GM23338 (cell line): ENCODE data around the gene RAC3. TPM values are rescaled to one million over a fixed set of nuclear protein-coding genes. Genes with fewer than 3 reads are reported as not detected.

ENCODE experiments used
- ATAC-seq: fragments of 200-7000 bp; cut with Tn5 transposase; 3 replicates; pipeline ENCODE4 v1.9.1; 2020
- DNase-seq: peaks from one replicate; pipeline ENCODE4 v3.0.0-alpha.2; 2015; ENCODE audit warnings: low spot score
- H2AFZ ChIP-seq: fragments of 200-600 bp; sonication (generic); 2 replicates; pipeline ENCODE4 v1.8.0; 2016; ENCODE audit warnings: antibody characterized with exemption, mild to moderate bottlenecking, moderate library complexity
- H3F3A ChIP-seq: fragments of 200-600 bp; sonication (generic); replicated peaks from 2 replicates; pipeline ENCODE4 v1.8.0; 2017; ENCODE audit warnings: antibody characterized with exemption, mixed run types, low read depth
- H3K27ac ChIP-seq: fragments of 200-600 bp; sonication (generic); 2 replicates; pipeline ENCODE4 v1.6.1; 2016; ENCODE audit warnings: low read depth
- H3K27me3 ChIP-seq: fragments of 200-600 bp; sonication (generic); 2 replicates; pipeline ENCODE4 v1.8.0; 2016; ENCODE audit warnings: mild to moderate bottlenecking, mixed run types, moderate library complexity; ENCODE audit not compliant: insufficient read depth
- H3K36me3 ChIP-seq: fragments of 200-600 bp; sonication (generic); 2 replicates; pipeline ENCODE4 v1.8.0; 2016; ENCODE audit warnings: mild to moderate bottlenecking; ENCODE audit not compliant: insufficient read depth
- H3K4me1 ChIP-seq: fragments of 200-600 bp; sonication (generic); 2 replicates; pipeline ENCODE4 v1.8.0; 2016; ENCODE audit warnings: mild to moderate bottlenecking, moderate library complexity; ENCODE audit not compliant: insufficient read depth
- H3K4me2 ChIP-seq: fragments of 200-600 bp; sonication (generic); 2 replicates; pipeline ENCODE4 v1.7.1; 2017; ENCODE audit warnings: mixed run types
- H3K4me3 ChIP-seq: fragments of 200-600 bp; sonication (generic); 2 replicates; pipeline ENCODE4 v1.6.1; 2016; ENCODE audit warnings: mixed run types
- H3K79me2 ChIP-seq: fragments of 200-600 bp; sonication (generic); replicated peaks from 2 replicates; pipeline ENCODE4 v1.8.0; 2017; ENCODE audit warnings: mild to moderate bottlenecking; ENCODE audit not compliant: insufficient read depth
- H3K9me2 ChIP-seq: fragments of 200-600 bp; sonication (generic); 2 replicates; pipeline ENCODE4 v1.8.0; 2017; ENCODE audit not compliant: insufficient read depth
- H4K20me1 ChIP-seq: fragments of 200-600 bp; sonication (generic); replicated peaks from 2 replicates; pipeline ENCODE4 v1.8.0; 2017; ENCODE audit warnings: mild to moderate bottlenecking; ENCODE audit not compliant: insufficient read depth
- H3K27ac Mint-ChIP-seq: 2 replicates; pipeline ENCODE4 v1.8.0; 2020; ENCODE audit warnings: inconsistent platforms, mild to moderate bottlenecking, moderate library complexity, mixed read lengths
- H3K27me3 Mint-ChIP-seq: 3 replicates; pipeline ENCODE4 v1.8.0; 2022; ENCODE audit warnings: low read depth, mild to moderate bottlenecking, moderate library complexity, mixed read lengths, inconsistent platforms; ENCODE audit not compliant: insufficient read depth, poor library complexity
- H3K36me3 Mint-ChIP-seq: 3 replicates; pipeline ENCODE4 v1.8.0; 2021; ENCODE audit warnings: low read depth, mild to moderate bottlenecking, inconsistent platforms, moderate library complexity, mixed read lengths
- H3K4me1 Mint-ChIP-seq: 3 replicates; pipeline ENCODE4 v1.8.0; 2020; ENCODE audit warnings: mild to moderate bottlenecking, inconsistent platforms, mixed read lengths
- H3K4me3 Mint-ChIP-seq: 3 replicates; pipeline ENCODE4 v1.8.0; 2021; ENCODE audit warnings: moderate library complexity, mild to moderate bottlenecking, inconsistent platforms, mixed read lengths
- H3K9me3 Mint-ChIP-seq: 3 replicates; pipeline ENCODE4 v1.8.0; 2020; ENCODE audit warnings: moderate library complexity, mild to moderate bottlenecking, inconsistent platforms, mixed read lengths
- EZH2 ChIP-seq: fragments of 200-600 bp; sonication (generic); IDR thresholded peaks from one replicate; pipeline ENCODE4 v1.8.0; 2017; ENCODE audit warnings: antibody characterized with exemption, mild to moderate bottlenecking, low read depth; ENCODE audit not compliant: unreplicated experiment
- POLR2AphosphoS5 ChIP-seq: IDR thresholded peaks from 2 replicates; pipeline ENCODE4 v1.6.1; 2016; ENCODE audit warnings: antibody characterized with exemption, low read depth
- polyA plus RNA-seq: library from polyadenylated mRNA; unstranded; fragments of >200 nt; fragmentation: Nextera tagmentation; extraction: Ambion mirVana; gene quantifications from 2 replicates; pipeline ENCODE4 v1.2.1, GENCODE V29; 2016
- total RNA-seq: library from RNA; depleted of rRNA; stranded (reverse); fragments of >200 nt; shearing (Covaris generic); gene quantifications from 2 replicates; pipeline ENCODE4 v1.2.3, GENCODE V29; 2014
- TF ChIP-seq, protein P1 (sequence below), 2 experiments: fragments of 200-600 bp in 1 of 2; sonication (generic) in 1 of 2; conservative IDR thresholded peaks; 2 replicates each; pipeline versions ENCODE4 v1.5.1 to v1.6.1; 2016 to 2017; ENCODE audit warnings: antibody characterized with exemption in 2 of 2, low read depth in 2 of 2, mild to moderate bottlenecking in 2 of 2, moderate library complexity in 1 of 2
- TF ChIP-seq, protein P2 (sequence below): fragments of 250-450 bp; sonication (Bioruptor Pico); IDR thresholded peaks from 2 replicates; pipeline ENCODE4 v1.5.0; 2020; ENCODE audit warnings: mild to moderate bottlenecking, moderate library complexity
- TF ChIP-seq, protein P3 (sequence below): IDR thresholded peaks from 2 replicates; pipeline ENCODE4 v1.6.1; 2016; ENCODE audit warnings: antibody characterized with exemption

Gene RAC3
- total and polyA plus RNA-seq, 2 experiments from 2014 or later, result 31.5 to 293 TPM

DNA sequence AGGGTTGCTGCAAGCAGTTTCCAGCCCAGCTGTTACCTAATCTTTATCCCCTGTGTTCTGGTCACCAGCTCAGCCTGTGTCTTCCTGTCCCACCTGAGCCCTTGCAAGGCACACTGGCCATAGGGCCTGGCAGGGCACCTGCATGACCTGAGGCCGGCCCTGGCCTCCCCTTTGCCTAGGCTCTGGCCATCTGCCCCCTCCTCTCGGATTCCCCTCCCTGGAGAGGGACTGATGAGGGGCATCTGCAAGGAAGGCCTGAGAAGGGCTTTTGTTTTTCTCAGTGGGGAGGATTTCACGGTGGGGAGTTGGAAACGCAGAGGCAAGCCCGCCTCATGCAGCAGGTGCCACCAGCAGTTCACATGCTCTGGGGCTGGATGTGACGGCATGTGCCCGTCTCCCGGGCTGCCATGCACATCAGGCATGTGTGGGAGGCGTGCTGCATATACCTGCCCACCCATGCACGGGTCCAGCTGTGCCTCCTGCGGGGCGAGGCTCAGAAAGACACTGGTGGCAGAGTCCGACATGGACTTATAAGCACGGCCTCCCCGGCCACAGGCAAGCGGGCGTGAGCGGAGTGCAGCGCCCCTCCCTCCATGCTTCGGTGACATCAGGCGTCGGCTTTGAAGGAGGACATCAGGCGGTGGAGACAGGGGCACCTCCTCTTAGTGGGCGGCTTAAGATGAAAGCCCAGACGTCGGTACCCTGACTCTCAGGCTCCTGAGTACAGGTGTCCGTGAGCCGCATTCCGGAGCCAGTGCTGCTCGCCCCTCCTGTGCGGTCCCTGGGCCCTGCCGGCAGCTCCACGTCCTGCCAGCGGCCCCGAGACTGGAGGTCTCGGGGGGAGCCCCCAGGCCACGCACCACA, 37.5 kb upstream of the RAC3 start (continued):
- no peak for TF ChIP-seq EZH2
- TF ChIP-seq, protein P1, sequence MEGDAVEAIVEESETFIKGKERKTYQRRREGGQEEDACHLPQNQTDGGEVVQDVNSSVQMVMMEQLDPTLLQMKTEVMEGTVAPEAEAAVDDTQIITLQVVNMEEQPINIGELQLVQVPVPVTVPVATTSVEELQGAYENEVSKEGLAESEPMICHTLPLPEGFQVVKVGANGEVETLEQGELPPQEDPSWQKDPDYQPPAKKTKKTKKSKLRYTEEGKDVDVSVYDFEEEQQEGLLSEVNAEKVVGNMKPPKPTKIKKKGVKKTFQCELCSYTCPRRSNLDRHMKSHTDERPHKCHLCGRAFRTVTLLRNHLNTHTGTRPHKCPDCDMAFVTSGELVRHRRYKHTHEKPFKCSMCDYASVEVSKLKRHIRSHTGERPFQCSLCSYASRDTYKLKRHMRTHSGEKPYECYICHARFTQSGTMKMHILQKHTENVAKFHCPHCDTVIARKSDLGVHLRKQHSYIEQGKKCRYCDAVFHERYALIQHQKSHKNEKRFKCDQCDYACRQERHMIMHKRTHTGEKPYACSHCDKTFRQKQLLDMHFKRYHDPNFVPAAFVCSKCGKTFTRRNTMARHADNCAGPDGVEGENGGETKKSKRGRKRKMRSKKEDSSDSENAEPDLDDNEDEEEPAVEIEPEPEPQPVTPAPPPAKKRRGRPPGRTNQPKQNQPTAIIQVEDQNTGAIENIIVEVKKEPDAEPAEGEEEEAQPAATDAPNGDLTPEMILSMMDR (conservative IDR thresholded peaks at IDR 0.05; ENCODE audit: low read depth in 2 of 2), result no peak
- TF ChIP-seq, protein P2, sequence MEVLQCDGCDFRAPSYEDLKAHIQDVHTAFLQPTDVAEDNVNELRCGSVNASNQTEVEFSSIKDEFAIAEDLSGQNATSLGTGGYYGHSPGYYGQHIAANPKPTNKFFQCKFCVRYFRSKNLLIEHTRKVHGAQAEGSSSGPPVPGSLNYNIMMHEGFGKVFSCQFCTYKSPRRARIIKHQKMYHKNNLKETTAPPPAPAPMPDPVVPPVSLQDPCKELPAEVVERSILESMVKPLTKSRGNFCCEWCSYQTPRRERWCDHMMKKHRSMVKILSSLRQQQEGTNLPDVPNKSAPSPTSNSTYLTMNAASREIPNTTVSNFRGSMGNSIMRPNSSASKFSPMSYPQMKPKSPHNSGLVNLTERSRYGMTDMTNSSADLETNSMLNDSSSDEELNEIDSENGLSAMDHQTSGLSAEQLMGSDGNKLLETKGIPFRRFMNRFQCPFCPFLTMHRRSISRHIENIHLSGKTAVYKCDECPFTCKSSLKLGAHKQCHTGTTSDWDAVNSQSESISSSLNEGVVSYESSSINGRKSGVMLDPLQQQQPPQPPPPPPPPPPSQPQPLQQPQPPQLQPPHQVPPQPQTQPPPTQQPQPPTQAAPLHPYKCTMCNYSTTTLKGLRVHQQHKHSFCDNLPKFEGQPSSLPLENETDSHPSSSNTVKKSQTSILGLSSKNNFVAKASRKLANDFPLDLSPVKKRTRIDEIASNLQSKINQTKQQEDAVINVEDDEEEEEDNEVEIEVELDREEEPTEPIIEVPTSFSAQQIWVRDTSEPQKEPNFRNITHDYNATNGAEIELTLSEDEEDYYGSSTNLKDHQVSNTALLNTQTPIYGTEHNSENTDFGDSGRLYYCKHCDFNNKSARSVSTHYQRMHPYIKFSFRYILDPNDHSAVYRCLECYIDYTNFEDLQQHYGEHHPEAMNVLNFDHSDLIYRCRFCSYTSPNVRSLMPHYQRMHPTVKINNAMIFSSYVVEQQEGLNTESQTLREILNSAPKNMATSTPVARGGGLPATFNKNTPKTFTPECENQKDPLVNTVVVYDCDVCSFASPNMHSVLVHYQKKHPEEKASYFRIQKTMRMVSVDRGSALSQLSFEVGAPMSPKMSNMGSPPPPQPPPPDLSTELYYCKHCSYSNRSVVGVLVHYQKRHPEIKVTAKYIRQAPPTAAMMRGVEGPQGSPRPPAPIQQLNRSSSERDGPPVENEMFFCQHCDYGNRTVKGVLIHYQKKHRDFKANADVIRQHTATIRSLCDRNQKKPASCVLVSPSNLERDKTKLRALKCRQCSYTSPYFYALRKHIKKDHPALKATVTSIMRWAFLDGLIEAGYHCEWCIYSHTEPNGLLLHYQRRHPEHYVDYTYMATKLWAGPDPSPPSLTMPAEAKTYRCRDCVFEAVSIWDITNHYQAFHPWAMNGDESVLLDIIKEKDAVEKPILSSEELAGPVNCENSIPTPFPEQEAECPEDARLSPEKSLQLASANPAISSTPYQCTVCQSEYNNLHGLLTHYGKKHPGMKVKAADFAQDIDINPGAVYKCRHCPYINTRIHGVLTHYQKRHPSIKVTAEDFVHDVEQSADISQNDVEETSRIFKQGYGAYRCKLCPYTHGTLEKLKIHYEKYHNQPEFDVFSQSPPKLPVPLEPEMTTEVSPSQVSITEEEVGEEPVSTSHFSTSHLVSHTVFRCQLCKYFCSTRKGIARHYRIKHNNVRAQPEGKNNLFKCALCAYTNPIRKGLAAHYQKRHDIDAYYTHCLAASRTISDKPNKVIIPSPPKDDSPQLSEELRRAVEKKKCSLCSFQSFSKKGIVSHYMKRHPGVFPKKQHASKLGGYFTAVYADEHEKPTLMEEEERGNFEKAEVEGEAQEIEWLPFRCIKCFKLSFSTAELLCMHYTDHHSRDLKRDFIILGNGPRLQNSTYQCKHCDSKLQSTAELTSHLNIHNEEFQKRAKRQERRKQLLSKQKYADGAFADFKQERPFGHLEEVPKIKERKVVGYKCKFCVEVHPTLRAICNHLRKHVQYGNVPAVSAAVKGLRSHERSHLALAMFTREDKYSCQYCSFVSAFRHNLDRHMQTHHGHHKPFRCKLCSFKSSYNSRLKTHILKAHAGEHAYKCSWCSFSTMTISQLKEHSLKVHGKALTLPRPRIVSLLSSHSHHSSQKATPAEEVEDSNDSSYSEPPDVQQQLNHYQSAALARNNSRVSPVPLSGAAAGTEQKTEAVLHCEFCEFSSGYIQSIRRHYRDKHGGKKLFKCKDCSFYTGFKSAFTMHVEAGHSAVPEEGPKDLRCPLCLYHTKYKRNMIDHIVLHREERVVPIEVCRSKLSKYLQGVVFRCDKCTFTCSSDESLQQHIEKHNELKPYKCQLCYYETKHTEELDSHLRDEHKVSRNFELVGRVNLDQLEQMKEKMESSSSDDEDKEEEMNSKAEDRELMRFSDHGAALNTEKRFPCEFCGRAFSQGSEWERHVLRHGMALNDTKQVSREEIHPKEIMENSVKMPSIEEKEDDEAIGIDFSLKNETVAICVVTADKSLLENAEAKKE (CRISPR knock-in tag), result no peak

DNA sequence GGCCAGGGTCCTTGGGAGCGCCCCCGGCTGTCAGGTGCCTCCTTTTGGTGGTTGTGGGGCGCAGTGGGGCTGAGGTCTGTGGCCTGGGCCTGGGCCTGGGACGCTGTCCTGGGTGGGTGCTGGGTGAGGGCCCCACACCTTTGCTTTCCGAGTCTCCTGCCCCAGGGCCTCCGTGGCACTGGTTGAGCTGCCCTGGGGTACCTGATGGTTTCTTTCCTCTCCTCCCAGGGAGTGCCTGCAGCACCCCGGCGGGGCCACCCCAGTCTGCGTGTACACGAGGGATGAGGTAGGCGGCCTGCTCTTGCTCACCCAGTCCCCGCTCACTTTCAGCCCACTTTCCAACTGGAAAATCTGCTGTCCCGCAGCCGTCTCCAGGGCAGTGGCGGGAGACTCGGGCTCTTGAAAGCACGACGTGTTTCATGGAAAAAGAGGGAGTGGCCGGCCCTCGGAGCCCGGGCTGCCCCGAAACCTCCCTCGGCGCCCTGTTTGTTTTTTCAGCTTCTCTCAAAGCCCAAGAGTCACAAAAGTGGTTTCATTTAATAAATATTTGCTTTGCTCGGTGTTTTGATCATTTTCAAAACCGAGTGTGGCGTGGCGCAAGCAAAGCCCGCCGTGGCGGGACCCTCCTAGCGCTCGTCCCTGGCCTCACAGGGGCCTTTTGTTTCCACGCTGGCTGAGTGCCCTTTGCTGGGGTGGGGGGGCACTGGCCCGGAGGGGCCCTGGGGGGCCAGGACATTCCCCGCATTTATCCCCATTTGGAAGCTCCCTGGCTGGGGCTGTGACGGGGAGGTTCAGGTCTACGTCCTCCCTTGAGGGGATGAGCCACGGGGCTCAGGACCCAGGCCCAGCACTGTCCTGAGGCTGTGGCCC, 36.6 kb upstream of the RAC3 start:
- Histone ChIP-seq H3K36me3 (no peaks in the 10 kb centered on the region), H3K4me2 (no peak overlapping the region), H4K20me1 (peaks cover 6% of the 10 kb centered on the region), H3K27me3 (no peaks in the 10 kb centered on the region), H3K4me3 (no peak overlapping the region), H3K4me1 (peaks cover 11% of the 10 kb centered on the region; the same call in 1 of the 2 replicates), H3K79me2 (no peaks in the 10 kb centered on the region), H3K27ac (no peak overlapping the region), H3K9me2 (no peaks in the 10 kb centered on the region), H3F3A (0 out of 2 replicates have a peak, but pooled peaks cover 3% of the 10 kb centered on the region), H2AFZ (no peak overlapping the region)
- ATAC-seq (no peak), DNase-seq (no peak)
- no peaks in the 10 kb centered on the region for H3K9me3 Mint-ChIP-seq
- peaks cover 10% of the 10 kb centered on the region; the same call in 2 of the 3 replicates for H3K36me3 Mint-ChIP-seq
- no peak overlapping the region for H3K27ac Mint-ChIP-seq
- peaks cover 13% of the 10 kb centered on the region for H3K27me3 Mint-ChIP-seq
- no peak overlapping the region for H3K4me3 Mint-ChIP-seq
- H3K4me1 Mint-ChIP-seq, result peaks cover 27% of the 10 kb centered on the region
- TF ChIP-seq, protein P3, sequence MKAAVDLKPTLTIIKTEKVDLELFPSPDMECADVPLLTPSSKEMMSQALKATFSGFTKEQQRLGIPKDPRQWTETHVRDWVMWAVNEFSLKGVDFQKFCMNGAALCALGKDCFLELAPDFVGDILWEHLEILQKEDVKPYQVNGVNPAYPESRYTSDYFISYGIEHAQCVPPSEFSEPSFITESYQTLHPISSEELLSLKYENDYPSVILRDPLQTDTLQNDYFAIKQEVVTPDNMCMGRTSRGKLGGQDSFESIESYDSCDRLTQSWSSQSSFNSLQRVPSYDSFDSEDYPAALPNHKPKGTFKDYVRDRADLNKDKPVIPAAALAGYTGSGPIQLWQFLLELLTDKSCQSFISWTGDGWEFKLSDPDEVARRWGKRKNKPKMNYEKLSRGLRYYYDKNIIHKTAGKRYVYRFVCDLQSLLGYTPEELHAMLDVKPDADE, result no peak
- TF ChIP-seq POLR2AphosphoS5, result no peak
